H1 (cell line): ENCODE data around the gene ZNF280B. TPM values are rescaled to one million over a fixed set of nuclear protein-coding genes. Genes with fewer than 3 reads are reported as not detected.

Experiments
- BCL11A ChIP-seq, 2 experiments: IDR thresholded peaks; one replicate each; pipeline ENCODE4 v1.6.1; 2011; ENCODE audit warnings: low read depth in 2 of 2, low read length in 2 of 2, mild to moderate bottlenecking in 2 of 2
- CBX5 ChIP-seq: fragments of 300-800, 300-1000 bp; sonication (generic); IDR thresholded peaks from 2 replicates; pipeline ENCODE4 v1.7.1; 2016; ENCODE audit warnings: antibody characterized with exemption, low read length, low read depth
- JUN ChIP-seq: IDR thresholded peaks from 2 replicates; pipeline ENCODE4 v1.6.1; 2011; ENCODE audit warnings: low read depth, mild to moderate bottlenecking, improper control_type of control experiment, low read length
- RFX5 ChIP-seq: IDR thresholded peaks from 2 replicates; pipeline ENCODE4 v1.6.1; 2011; ENCODE audit warnings: low read depth, low read length, improper control_type of control experiment, borderline replicate concordance
- TAF1 ChIP-seq: IDR thresholded peaks from 2 replicates; pipeline ENCODE4 v1.6.1; 2011; ENCODE audit warnings: mild to moderate bottlenecking, low read depth, low read length
- TBP ChIP-seq: IDR thresholded peaks from 2 replicates; pipeline ENCODE4 v1.6.1; 2011; ENCODE audit warnings: low read depth, low read length, improper control_type of control experiment
- polyA plus RNA-seq, 7 experiments: library from polyadenylated mRNA; depleted of rRNA in 3 of 7; stranded (reverse) in 5 of 7; unstranded in 2 of 7; fragments of >200 nt in 5 of 7; fragments of 200-250 nt in 2 of 7; gene quantifications; 1 replicate in 5 of 7; 2 replicates in 1 of 7; 4 replicates in 1 of 7; pipeline versions ENCODE4 v1.2.1 to v1.2.3, GENCODE V29; 2011 to 2013; ENCODE audit warnings: missing spikeins in 2 of 7, mixed read lengths in 2 of 7
- total RNA-seq: library from RNA; stranded (reverse); fragmentation: NEBNext Ultra II Directional; extraction: Animal tissue kit (Norgen Biotek cat#: 25700); gene quantifications from 2 replicates; pipeline ENCODE4 v1.2.1, GENCODE V29; 2021
- TF ChIP-seq, protein P1 (sequence below): fragments of 300-600 bp; sonication (generic); IDR thresholded peaks from 2 replicates; pipeline ENCODE4 v1.7.1; 2012; ENCODE audit warnings: low read length, moderate library complexity, mild to moderate bottlenecking, inconsistent platforms; ENCODE audit not compliant: insufficient replicate concordance

ZNF280B gene
- total and polyA plus RNA-seq, 2 of the 8 experiments (the other 6 are each of a cell fraction or from before 2014, with no cell fraction given) = 4.8 to 11.7 TPM

DNA sequence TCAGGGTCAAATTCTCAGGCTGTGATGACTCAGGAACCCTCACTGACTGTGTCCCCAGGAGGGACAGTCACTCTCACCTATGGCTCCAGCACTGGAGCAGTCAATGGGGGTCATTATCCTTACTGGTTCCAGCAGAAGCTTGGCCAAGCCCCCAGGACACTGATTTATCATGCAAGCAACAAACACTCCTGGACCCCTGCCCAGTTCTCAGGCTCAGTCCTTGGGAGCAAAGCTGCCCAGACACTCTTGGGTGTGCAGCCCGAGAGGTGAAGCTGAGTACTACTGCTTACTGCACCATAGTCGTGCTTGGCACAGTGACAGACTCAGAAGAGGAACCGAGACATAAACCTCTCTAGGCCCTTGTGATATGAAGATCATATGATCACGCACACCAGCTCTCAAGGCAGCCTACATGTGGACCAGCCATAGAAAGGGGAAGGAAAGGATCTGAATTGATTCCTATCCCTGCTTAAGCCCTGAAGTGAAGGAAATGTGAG is 58.2 kb downstream of the ZNF280B start (continued):
- TF ChIP-seq, protein P1, sequence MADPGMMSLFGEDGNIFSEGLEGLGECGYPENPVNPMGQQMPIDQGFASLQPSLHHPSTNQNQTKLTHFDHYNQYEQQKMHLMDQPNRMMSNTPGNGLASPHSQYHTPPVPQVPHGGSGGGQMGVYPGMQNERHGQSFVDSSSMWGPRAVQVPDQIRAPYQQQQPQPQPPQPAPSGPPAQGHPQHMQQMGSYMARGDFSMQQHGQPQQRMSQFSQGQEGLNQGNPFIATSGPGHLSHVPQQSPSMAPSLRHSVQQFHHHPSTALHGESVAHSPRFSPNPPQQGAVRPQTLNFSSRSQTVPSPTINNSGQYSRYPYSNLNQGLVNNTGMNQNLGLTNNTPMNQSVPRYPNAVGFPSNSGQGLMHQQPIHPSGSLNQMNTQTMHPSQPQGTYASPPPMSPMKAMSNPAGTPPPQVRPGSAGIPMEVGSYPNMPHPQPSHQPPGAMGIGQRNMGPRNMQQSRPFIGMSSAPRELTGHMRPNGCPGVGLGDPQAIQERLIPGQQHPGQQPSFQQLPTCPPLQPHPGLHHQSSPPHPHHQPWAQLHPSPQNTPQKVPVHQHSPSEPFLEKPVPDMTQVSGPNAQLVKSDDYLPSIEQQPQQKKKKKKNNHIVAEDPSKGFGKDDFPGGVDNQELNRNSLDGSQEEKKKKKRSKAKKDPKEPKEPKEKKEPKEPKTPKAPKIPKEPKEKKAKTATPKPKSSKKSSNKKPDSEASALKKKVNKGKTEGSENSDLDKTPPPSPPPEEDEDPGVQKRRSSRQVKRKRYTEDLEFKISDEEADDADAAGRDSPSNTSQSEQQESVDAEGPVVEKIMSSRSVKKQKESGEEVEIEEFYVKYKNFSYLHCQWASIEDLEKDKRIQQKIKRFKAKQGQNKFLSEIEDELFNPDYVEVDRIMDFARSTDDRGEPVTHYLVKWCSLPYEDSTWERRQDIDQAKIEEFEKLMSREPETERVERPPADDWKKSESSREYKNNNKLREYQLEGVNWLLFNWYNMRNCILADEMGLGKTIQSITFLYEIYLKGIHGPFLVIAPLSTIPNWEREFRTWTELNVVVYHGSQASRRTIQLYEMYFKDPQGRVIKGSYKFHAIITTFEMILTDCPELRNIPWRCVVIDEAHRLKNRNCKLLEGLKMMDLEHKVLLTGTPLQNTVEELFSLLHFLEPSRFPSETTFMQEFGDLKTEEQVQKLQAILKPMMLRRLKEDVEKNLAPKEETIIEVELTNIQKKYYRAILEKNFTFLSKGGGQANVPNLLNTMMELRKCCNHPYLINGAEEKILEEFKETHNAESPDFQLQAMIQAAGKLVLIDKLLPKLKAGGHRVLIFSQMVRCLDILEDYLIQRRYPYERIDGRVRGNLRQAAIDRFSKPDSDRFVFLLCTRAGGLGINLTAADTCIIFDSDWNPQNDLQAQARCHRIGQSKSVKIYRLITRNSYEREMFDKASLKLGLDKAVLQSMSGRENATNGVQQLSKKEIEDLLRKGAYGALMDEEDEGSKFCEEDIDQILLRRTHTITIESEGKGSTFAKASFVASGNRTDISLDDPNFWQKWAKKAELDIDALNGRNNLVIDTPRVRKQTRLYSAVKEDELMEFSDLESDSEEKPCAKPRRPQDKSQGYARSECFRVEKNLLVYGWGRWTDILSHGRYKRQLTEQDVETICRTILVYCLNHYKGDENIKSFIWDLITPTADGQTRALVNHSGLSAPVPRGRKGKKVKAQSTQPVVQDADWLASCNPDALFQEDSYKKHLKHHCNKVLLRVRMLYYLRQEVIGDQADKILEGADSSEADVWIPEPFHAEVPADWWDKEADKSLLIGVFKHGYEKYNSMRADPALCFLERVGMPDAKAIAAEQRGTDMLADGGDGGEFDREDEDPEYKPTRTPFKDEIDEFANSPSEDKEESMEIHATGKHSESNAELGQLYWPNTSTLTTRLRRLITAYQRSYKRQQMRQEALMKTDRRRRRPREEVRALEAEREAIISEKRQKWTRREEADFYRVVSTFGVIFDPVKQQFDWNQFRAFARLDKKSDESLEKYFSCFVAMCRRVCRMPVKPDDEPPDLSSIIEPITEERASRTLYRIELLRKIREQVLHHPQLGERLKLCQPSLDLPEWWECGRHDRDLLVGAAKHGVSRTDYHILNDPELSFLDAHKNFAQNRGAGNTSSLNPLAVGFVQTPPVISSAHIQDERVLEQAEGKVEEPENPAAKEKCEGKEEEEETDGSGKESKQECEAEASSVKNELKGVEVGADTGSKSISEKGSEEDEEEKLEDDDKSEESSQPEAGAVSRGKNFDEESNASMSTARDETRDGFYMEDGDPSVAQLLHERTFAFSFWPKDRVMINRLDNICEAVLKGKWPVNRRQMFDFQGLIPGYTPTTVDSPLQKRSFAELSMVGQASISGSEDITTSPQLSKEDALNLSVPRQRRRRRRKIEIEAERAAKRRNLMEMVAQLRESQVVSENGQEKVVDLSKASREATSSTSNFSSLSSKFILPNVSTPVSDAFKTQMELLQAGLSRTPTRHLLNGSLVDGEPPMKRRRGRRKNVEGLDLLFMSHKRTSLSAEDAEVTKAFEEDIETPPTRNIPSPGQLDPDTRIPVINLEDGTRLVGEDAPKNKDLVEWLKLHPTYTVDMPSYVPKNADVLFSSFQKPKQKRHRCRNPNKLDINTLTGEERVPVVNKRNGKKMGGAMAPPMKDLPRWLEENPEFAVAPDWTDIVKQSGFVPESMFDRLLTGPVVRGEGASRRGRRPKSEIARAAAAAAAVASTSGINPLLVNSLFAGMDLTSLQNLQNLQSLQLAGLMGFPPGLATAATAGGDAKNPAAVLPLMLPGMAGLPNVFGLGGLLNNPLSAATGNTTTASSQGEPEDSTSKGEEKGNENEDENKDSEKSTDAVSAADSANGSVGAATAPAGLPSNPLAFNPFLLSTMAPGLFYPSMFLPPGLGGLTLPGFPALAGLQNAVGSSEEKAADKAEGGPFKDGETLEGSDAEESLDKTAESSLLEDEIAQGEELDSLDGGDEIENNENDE = no peak
- TF ChIP-seq TBP = no peak
- TF ChIP-seq BCL11A (IDR thresholded peaks at IDR 0.05; ENCODE audit: low read depth in 2 of 2, low read length in 2 of 2) = no peak
- TF ChIP-seq RFX5 = no peak
- TF ChIP-seq CBX5 = no peak
- no peak for TF ChIP-seq JUN
- no peak for TF ChIP-seq TAF1
